GM12873 (cell line): ENCODE results near the gene ZBTB37.
A peak's percentile ranks its signal among the peaks of the same experiment; 100 is the strongest.

Experiments used
- TF ChIP-seq, protein P1 (sequence below): IDR thresholded peaks from 2 replicates; pipeline ENCODE4 v1.5.1; 2012; ENCODE audit warnings: low read depth, mild to moderate bottlenecking, moderate library complexity, low read length, control low read depth; ENCODE audit not compliant: insufficient read depth; ENCODE audit errors: missing control alignments

ZBTB37 gene

DNA sequence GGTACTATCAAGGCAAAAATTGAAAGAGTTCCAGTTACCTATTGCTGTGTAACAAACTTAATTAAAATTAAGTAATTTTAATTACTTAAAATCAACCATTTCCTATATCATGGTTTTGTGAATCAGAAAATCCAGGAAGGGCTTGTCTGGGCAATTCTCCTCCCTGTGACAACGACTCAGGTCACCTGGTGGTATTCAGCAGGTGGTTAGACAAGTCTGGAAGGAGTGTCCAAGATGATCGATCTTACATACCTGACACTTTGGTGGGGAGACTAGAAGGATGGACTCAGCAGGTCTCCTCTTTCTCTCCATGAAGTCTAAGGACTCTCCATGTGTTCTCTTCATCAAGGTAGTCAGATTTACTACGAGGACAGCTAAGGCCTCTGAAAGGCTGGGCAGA, 26.0 kb downstream of the ZBTB37 start:
- TF ChIP-seq, protein P1, sequence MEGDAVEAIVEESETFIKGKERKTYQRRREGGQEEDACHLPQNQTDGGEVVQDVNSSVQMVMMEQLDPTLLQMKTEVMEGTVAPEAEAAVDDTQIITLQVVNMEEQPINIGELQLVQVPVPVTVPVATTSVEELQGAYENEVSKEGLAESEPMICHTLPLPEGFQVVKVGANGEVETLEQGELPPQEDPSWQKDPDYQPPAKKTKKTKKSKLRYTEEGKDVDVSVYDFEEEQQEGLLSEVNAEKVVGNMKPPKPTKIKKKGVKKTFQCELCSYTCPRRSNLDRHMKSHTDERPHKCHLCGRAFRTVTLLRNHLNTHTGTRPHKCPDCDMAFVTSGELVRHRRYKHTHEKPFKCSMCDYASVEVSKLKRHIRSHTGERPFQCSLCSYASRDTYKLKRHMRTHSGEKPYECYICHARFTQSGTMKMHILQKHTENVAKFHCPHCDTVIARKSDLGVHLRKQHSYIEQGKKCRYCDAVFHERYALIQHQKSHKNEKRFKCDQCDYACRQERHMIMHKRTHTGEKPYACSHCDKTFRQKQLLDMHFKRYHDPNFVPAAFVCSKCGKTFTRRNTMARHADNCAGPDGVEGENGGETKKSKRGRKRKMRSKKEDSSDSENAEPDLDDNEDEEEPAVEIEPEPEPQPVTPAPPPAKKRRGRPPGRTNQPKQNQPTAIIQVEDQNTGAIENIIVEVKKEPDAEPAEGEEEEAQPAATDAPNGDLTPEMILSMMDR, result no peak

DNA sequence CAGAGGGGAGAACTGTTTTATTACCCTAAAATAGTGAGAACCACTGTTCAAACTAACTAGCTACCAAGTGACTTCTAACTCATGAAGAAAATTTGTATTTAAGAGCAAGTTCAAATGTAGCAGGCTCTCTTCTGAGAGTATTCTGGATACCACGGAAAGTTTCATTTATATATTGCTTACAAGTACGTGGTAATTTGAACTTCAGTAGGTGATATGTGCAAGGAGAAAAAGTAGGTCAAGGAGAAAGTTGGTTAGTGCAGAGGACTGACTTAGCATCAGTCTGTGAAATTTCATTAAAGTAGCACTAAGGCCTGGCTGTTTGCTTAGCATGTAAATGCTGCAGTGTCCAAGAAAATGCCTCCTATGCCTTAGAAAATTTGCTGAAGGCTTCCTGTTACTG, 32.2 kb downstream of the ZBTB37 start:
- TF ChIP-seq, protein P1, result no peak

DNA sequence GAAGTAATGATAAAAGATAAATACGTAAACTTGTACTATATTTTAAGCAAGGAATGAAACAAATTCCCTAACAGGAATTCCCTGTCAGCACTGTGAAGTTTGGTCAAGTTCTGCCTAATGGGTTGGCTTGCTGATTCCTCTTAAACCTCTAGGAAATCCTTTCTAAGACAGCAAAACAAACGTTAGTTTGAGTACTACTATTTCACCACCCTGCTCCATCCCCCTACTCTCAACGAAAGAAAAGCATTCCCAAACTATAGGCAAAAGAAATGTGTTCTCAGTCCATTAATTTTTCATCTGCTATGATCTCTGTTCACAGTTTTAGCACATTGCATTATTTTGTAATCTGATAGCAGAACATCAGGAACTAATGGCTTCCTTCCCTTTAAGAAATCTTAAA, 32.8 kb downstream of the ZBTB37 start:
- TF ChIP-seq, protein P1, result no peak

DNA sequence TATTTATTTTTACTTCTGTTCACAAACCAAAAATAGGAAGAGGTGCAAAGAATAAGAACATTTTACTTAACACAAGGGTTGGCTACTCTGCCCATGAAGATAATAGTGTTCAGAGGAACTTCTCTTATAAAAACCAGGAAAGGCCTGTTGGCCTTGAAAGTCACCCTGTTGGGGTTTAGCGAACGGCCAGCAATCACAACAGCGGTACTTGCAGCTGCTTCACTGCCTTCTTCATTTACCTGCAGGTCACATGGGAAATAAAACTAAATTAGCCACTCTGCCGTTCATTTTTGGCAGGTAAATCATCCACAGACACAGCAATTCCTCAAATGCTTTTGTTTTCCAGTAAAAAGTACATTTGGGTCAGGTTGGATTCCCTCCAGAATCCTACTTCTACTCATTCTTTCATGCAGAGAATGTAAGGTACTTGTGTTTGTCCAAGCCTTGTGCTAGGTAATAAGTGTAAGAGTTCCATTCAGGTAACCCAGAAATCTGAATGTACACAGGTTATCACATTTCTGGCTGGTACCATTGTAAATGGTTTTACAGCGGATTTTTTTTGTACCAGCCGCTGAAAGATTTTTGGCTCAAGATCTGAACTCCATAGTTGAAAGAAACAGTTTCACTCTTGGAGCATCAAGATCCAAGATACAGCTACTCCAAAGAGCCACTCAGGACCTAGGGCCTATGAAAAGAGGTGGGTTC, 35.8 kb downstream of the ZBTB37 start:
- TF ChIP-seq, protein P1, result no peak

DNA sequence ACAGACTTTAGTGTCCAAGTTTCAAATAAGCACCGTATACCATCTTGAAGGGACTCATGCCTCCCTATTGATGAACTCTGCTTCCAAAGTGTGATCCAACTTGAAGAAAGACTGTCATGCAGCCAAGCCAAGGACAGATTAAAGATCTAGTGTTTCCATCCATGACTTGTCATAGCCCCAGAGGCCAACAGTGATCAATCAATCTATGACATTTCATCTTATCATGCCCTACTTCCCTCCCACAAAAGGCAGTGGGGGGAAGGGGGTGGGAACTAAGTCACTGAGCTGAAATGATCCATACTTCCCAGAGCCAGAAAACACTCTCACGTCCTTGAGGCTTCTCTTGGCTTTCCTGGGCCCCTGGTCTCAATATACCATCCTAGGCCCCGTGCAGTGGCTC, 44.9 kb downstream of the ZBTB37 start:
- TF ChIP-seq, protein P1, result no peak

DNA sequence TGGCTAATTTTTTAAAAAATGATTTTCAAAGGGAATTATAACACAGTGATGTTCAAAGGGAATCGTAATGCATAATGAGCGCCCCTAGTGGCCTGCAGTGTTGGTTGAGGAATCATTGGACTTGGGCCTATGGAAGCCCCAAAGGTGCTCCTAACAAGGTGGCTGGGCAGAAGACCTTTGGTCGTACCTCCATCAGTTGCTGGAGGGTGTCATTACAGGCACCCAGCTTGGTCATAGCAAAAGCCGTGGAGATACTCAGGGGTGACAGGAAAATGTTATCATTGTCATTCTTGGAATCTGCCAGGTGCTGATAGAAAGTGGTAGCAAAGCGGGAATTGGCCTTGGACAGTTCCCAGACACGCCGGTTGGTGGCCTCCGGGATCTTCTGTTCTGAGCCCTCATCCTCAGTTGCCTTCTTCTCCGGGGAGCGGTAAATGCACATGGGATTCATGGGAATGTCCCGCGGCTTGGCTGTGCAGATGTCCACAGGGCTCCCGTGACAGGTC, 46.2 kb downstream of the ZBTB37 start:
- TF ChIP-seq, protein P1, result peak; percentile 83

DNA sequence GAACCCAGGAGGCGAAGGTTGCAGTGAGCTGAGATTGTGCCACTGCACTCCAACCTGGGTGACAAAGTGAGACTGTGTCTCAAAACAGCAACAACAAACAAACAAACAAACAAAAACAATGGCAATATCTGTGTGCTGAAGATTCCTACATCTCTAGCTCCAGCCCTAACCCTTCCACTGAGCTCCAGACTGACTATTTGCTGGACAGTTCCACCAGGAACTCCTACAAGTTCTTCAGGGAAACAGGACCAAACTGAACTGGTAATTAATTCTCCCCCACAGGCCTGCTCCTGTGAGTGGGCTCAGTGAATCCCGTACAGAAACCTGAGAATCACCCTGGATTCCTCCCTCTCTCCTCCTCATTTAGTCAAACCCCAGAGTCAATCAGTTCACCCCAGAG, 47.4 kb downstream of the ZBTB37 start:
- TF ChIP-seq, protein P1, result no peak
